Colonic mucosa (tissue), 4 donors: ENCODE results near the gene DNASE1L1. TPM values are rescaled to one million over a fixed set of nuclear protein-coding genes. Genes with fewer than 3 reads are reported as not detected.

Experiments
- DNase-seq: peaks from one replicate; pipeline ENCODE4 v3.0.0-alpha.2; 2020
- H3K27ac ChIP-seq: fragments of 200-600 bp; one replicate; pipeline ENCODE4 v1.8.0; 2021
- H3K27me3 ChIP-seq: fragments of 200-600 bp; one replicate; pipeline ENCODE4 v1.8.0; 2021
- H3K36me3 ChIP-seq: fragments of 200-600 bp; one replicate; pipeline ENCODE4 v1.8.0; 2021
- H3K4me1 ChIP-seq: fragments of 200-600 bp; one replicate; pipeline ENCODE4 v1.8.0; 2021; ENCODE audit warnings: mild to moderate bottlenecking
- H3K4me3 ChIP-seq: fragments of 200-600 bp; one replicate; pipeline ENCODE4 v1.8.0; 2021
- H3K9ac ChIP-seq, 2 donors: one replicate each; pipeline ENCODE4 v1.7.0; 2013; ENCODE audit warnings: control low read depth in 2 of 2, low read depth in 2 of 2, low read length in 2 of 2
- H3K9me3 ChIP-seq: fragments of 200-600 bp; one replicate; pipeline ENCODE4 v1.8.0; 2021
- CTCF ChIP-seq: fragments of 200-600 bp; IDR thresholded peaks from one replicate; pipeline ENCODE4 v1.8.0; 2022; ENCODE audit warnings: antibody characterized with exemption, mild to moderate bottlenecking
- intact Hi-C: fragments of 100-400 bp; cut with DNase I; formaldehyde crosslinking; loops from one replicate; pipeline ENCODE4 v1.14.1; 2022
- total RNA-seq, 2 donors: library from RNA; stranded (reverse); fragmentation: NEBNext Ultra II Directional in 1 of 2; extraction: Animal tissue kit (Norgen Biotek cat#: 25700) in 1 of 2; gene quantifications; one replicate each; pipeline ENCODE4 v1.2.1, GENCODE V29; 2021
- donor health status: healthy.
- donor health status: DM: no; HTN: no; CAD: no.
- donor health status: DM: no; HTN: no; CAD: no.

DNASE1L1 gene
- total RNA-seq, 2 donors from 2014 or later: 19.1 to 29.2 TPM

GRCh38 chrX:154380787-154381186 is 28.3 kb downstream of the DNASE1L1 start:
- H3K4me1 ChIP-seq: no peaks in the 10 kb centered on the region
- H3K9me3 ChIP-seq: no peaks in the 10 kb centered on the region
- H3K27ac ChIP-seq: no peak overlapping the region
- H3K36me3 ChIP-seq: no peaks in the 10 kb centered on the region
- no peak for TF ChIP-seq CTCF
- no peaks in the 10 kb centered on the region for H3K27me3 ChIP-seq
- no peak overlapping the region for H3K9ac ChIP-seq
- DNase-seq: no peak
- no peak overlapping the region for H3K4me3 ChIP-seq
- intact Hi-C loops: no loop called here

GRCh38 chrX:154380153-154380552 is 28.9 kb downstream of the DNASE1L1 start:
- Histone ChIP-seq H3K36me3 (no peaks in the 10 kb centered on the region), H3K9me3 (no peaks in the 10 kb centered on the region), H3K4me1 (no peaks in the 10 kb centered on the region), H3K4me3 (peak overlapping the region; percentile 63), H3K9ac (peak overlapping the region; percentile 75 to 95), H3K27me3 (no peaks in the 10 kb centered on the region), H3K27ac (peak overlapping the region; percentile 86)
- no peak for TF ChIP-seq CTCF
- no peak for DNase-seq
- intact Hi-C loops: no loop called here

GRCh38 chrX:154379569-154379951 is 29.5 kb downstream of the DNASE1L1 start:
- Histone ChIP-seq H3K4me3 (peak overlapping the region; percentile 63), H3K9ac (peak overlapping the region; percentile 75 to 95), H3K36me3 (no peaks in the 10 kb centered on the region), H3K4me1 (no peaks in the 10 kb centered on the region), H3K27me3 (no peaks in the 10 kb centered on the region), H3K27ac (peak overlapping the region; percentile 86), H3K9me3 (no peaks in the 10 kb centered on the region)
- DNase-seq: no peak
- intact Hi-C loops: no loop called here
- no peak for TF ChIP-seq CTCF

- H3K9ac ChIP-seq: peak within 1 kb of the TSS; percentile 75 to 95
- H3K4me1 ChIP-seq: no peaks in the 10 kb centered on the region
- peak; percentile 95 for DNase-seq
- H3K36me3 ChIP-seq: no peaks in the 10 kb centered on the region
- intact Hi-C loops: no loop called here
- H3K9me3 ChIP-seq: no peaks in the 10 kb centered on the region
- peak within 1 kb of the TSS; percentile 63 for H3K4me3 ChIP-seq
- peak within 1 kb of the TSS; percentile 95 for H3K27ac ChIP-seq
- H3K27me3 ChIP-seq: no peaks in the 10 kb centered on the region
- no peak for TF ChIP-seq CTCF
Observed at GRCh38 chrX:154378799-154379568, 30.1 kb downstream of the DNASE1L1 start, which contains the start of gene EMD. Gene EMD, plus strand, starts transcription at chrX:154379295. Its CDS starts 190 bp downstream, at chrX:154379485.

GRCh38 chrX:154378059-154378798 is 30.8 kb downstream of the DNASE1L1 start:
- Histone ChIP-seq H3K27ac (peak overlapping the region; percentile 95), H3K27me3 (no peaks in the 10 kb centered on the region), H3K9ac (peak overlapping the region; percentile 70 to 79), H3K4me1 (no peaks in the 10 kb centered on the region), H3K9me3 (no peaks in the 10 kb centered on the region), H3K4me3 (peak overlapping the region; percentile 22), H3K36me3 (no peaks in the 10 kb centered on the region)
- intact Hi-C loops: no loop called here
- TF ChIP-seq CTCF: no peak
- DNase-seq: peak; percentile 67
